PC-9 (cell line): ENCODE measurements around the gene MCCC2.

ENCODE experiments used
- EZH2 ChIP-seq: fragments of 200-600 bp; sonication (generic); IDR thresholded peaks from 2 replicates; pipeline ENCODE4 v1.8.0; 2017; ENCODE audit warnings: antibody characterized with exemption, low read depth
- TF ChIP-seq, protein P1 (sequence below): fragments of 200-600 bp; sonication (generic); conservative IDR thresholded peaks from 2 replicates; pipeline ENCODE4 v1.6.1; 2017; ENCODE audit warnings: mixed run types, antibody characterized with exemption, mild to moderate bottlenecking, moderate library complexity

DNA sequence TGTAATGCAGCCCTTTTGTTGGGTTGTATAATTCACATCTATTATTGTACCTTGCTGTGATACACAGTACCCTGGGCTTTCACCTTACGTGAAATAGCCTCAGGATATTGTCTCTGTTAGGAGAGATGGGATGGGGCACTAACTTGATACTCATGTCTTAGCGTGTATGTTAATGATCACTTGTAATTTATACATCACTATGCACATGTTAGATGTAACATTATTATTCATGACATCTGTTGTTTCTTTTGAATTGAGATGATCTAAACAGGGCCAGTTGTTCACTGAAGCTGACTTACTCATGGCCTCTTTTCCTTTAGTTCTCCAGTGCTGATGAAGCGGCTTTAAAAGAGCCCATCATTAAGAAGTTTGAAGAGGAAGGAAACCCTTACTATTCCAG, 65.2 kb downstream of the MCCC2 start:
- TF ChIP-seq, protein P1, sequence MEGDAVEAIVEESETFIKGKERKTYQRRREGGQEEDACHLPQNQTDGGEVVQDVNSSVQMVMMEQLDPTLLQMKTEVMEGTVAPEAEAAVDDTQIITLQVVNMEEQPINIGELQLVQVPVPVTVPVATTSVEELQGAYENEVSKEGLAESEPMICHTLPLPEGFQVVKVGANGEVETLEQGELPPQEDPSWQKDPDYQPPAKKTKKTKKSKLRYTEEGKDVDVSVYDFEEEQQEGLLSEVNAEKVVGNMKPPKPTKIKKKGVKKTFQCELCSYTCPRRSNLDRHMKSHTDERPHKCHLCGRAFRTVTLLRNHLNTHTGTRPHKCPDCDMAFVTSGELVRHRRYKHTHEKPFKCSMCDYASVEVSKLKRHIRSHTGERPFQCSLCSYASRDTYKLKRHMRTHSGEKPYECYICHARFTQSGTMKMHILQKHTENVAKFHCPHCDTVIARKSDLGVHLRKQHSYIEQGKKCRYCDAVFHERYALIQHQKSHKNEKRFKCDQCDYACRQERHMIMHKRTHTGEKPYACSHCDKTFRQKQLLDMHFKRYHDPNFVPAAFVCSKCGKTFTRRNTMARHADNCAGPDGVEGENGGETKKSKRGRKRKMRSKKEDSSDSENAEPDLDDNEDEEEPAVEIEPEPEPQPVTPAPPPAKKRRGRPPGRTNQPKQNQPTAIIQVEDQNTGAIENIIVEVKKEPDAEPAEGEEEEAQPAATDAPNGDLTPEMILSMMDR: no peak
- no peak for TF ChIP-seq EZH2
